Upper lobe of left lung (tissue), 4 donors: ENCODE measurements around the gene SRGAP2C.
"Not testable (repeated sequence)": the region's sequence is repeated elsewhere in the genome, so short reads cannot be mapped to it uniquely, and the experiment has no call there.

Experiments used
- EP300 ChIP-seq, 4 donors: sonication (generic); formaldehyde crosslinking; IDR thresholded peaks; one replicate each; pipeline ENCODE4 v1.5.1; 2017; ENCODE audit warnings: antibody characterized with exemption in 4 of 4, control low read depth in 2 of 4
- POLR2A ChIP-seq, 4 donors: fragments of 450-650 bp; IDR thresholded peaks; one replicate each; pipeline ENCODE4 v1.5.1; 2016 to 2017; ENCODE audit warnings: antibody characterized with exemption in 4 of 4, mild to moderate bottlenecking in 2 of 4
- POLR2AphosphoS5 ChIP-seq, 2 donors: sonication (generic); formaldehyde crosslinking; IDR thresholded peaks; one replicate each; pipeline ENCODE4 v1.5.1; 2017; ENCODE audit warnings: antibody characterized with exemption in 2 of 2
- TF ChIP-seq, protein P1 (sequence below), 6 experiments: fragments of 450-650 bp in 4 of 6; fragments of 200-600 bp in 2 of 6; sonication (generic) in 2 of 6; IDR thresholded peaks; one replicate each; pipeline ENCODE4 v1.5.1; 2016 to 2019; ENCODE audit warnings: antibody characterized with exemption in 6 of 6

DNA sequence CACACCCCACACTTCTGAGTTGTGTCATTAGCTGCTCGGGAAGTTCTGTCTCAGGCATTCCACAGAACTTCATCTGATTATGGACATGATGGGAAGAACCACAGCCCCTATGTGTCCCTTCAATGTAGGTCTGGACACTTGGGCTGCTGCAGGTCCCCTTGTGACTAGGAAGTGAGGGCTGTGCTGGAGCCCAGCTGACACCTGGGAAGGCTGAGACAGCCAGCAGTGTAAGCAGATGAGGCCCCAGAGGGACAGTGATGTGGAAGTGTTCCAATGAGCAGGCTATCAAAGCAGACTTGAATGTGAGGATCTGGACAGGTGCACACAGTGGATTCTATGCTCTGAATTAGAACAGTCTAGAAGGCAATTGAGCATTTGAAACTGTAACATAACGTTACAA is 239.2 kb downstream of the SRGAP2C start:
- not testable (repeated sequence) for TF ChIP-seq EP300, POLR2AphosphoS5, POLR2A (IDR thresholded peaks at IDR 0.05)
- TF ChIP-seq, protein P1, sequence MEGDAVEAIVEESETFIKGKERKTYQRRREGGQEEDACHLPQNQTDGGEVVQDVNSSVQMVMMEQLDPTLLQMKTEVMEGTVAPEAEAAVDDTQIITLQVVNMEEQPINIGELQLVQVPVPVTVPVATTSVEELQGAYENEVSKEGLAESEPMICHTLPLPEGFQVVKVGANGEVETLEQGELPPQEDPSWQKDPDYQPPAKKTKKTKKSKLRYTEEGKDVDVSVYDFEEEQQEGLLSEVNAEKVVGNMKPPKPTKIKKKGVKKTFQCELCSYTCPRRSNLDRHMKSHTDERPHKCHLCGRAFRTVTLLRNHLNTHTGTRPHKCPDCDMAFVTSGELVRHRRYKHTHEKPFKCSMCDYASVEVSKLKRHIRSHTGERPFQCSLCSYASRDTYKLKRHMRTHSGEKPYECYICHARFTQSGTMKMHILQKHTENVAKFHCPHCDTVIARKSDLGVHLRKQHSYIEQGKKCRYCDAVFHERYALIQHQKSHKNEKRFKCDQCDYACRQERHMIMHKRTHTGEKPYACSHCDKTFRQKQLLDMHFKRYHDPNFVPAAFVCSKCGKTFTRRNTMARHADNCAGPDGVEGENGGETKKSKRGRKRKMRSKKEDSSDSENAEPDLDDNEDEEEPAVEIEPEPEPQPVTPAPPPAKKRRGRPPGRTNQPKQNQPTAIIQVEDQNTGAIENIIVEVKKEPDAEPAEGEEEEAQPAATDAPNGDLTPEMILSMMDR (IDR thresholded peaks at IDR 0.05), result not testable (repeated sequence)
